GM19043 (cell line): ENCODE results near the gene CPA3.

ENCODE experiments used
- ATAC-seq: cut with Tn5 transposase; IDR thresholded peaks from one replicate; pipeline ENCODE4 v1.9.1; 2021; ENCODE audit warnings: low read depth; ENCODE audit not compliant: unreplicated experiment

Gene CPA3

GRCh38 chr3:148856384-148856783 is 8.7 kb upstream of the CPA3 start:
- no peak for ATAC-seq

DNA sequence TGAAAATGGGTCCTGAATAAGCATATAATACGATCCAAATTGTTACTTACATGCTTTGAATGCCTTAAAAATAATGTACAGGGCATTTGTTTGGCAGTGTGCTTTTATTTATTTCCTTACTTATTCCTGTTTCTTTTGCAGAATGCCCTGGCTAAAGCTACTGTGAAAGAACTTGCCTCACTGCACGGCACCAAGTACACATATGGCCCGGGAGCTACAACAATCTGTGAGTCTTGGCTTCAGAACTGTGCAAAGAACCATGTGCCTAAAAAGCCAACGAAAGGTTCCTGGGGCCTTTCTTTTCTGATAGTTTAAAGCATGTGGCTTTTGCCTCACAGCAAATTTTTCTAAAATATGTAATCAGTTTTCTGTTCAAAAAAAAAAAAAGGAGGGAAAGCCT is 7.8 kb upstream of the CPA3 start:
- ATAC-seq = no peak

DNA sequence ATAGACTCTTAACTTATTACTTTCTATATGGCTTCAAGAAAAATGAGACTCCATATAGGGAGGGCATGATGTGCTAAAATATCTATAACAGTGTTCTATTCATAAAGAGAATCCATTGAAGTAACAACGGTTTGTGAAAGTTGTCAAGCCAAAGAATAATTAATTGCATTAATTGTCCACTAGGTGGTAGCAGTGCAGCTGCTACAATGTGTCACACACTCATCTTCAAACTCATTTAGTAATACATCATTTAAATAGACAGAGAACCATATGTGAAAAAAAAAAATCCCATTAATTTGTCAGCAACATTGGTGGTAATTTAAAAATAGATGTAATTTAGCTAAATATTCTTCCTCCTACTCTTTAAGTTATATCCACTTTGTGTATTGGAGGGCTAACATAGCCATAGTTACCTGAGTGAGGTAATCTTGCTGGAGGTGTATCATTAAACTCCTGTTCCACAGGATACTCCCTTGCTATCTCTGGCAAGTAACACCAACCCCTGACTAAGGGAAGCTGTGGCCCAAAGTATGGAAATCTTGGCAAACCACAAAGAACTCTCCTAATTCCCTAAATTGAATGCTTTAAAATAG is 3.7 kb upstream of the CPA3 start:
- ATAC-seq = peak; percentile 78

GRCh38 chr3:148863297-148863696 is 1.8 kb upstream of the CPA3 start:
- no peak for ATAC-seq

- ATAC-seq = no peak
Measured at GRCh38 chr3:148863814-148864213, 1.3 kb upstream of the CPA3 start.

- no peak for ATAC-seq
Measured at GRCh38 chr3:148866261-148866660, 1.2 kb downstream of the CPA3 start.

GRCh38 chr3:148873270-148873927 is 8.3 kb downstream of the CPA3 start:
- no peak for ATAC-seq

DNA sequence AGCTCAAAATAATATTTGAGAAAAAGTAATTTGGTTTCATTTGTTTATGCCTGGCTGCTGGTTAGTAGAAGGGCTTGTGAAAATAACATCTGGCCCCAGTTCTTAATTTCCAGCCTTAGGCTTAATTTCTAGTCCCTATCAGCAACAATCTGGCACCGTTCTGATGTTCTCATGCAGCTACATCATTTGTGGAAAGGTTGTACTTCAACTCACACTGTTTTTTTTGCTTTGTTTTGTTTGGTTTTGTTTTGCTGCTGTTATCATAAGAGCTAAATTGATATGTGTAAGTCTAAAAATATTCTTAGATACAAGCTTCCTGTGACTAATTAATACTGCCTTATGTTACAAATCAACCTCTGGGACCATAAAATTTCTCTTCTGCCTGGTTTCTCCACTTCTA is 8.9 kb downstream of the CPA3 start:
- no peak for ATAC-seq

GRCh38 chr3:148878095-148878494 is 13.0 kb downstream of the CPA3 start:
- no peak for ATAC-seq

GRCh38 chr3:148879256-148879655 is 14.2 kb downstream of the CPA3 start:
- no peak for ATAC-seq

- ATAC-seq = no peak
Measured at GRCh38 chr3:148880681-148881080, 15.6 kb downstream of the CPA3 start.

DNA sequence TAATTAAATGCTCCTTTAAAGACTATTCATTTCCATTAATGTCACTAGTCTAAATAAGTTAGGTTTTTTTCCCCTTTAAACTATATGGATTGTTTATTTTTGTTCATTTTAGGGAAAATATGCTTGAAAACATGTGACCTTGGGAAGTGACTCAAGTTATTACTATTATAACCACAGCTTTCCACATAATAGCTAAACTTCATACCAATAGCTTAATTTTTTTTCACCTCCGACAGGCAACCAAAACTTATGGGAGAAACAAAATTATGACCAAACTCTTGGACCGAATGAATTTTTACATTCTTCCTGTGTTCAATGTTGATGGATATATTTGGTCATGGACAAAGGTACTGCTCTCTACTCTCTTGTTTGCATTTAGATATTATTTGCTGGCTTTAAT is 16.2 kb downstream of the CPA3 start:
- ATAC-seq = no peak

DNA sequence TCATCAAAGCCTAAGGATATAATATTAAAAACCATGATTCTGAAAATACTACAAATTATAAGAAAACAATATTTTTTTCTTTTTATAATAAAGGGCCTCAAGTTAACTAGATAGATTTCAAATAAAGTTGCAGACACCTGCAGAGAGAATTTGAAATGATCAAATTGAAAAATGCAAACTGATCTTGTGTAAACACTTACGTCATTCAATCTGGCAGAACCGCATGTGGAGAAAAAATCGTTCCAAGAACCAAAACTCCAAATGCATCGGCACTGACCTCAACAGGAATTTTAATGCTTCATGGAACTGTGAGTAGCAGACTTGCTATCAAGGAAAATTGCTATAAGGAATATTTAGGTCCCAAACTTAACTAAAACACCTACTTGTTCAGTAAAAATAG is 17.2 kb downstream of the CPA3 start:
- no peak for ATAC-seq

- ATAC-seq = no peak
Measured at GRCh38 chr3:148883163-148883562, 18.1 kb downstream of the CPA3 start.

DNA sequence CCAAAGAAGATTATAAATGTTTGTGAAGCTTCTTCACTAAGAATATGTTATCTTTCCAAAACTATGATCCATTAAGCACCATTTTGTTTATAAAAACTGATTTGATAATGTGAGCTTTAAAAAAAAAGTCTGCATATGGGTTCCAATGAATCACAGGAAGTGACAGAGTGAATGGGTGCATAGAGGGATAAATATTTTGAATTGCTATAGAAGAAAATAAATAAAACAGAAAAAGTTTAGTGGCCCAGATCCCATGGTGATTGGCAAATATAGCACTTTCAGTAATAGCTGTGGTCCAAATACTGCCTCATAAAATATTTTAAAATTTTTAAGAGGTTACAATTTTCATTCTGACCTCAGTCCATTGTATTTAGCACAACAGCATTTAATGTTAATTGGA is 19.2 kb downstream of the CPA3 start:
- no peak for ATAC-seq

GRCh38 chr3:148889828-148890227 is 24.7 kb downstream of the CPA3 start:
- no peak for ATAC-seq

- ATAC-seq = no peak
Measured at GRCh38 chr3:148896062-148896461, 31.0 kb downstream of the CPA3 start.

GRCh38 chr3:148901987-148902791 is 37.1 kb downstream of the CPA3 start:
- no peak for ATAC-seq

- no peak for ATAC-seq
Measured at GRCh38 chr3:148903022-148903442, 37.9 kb downstream of the CPA3 start.

DNA sequence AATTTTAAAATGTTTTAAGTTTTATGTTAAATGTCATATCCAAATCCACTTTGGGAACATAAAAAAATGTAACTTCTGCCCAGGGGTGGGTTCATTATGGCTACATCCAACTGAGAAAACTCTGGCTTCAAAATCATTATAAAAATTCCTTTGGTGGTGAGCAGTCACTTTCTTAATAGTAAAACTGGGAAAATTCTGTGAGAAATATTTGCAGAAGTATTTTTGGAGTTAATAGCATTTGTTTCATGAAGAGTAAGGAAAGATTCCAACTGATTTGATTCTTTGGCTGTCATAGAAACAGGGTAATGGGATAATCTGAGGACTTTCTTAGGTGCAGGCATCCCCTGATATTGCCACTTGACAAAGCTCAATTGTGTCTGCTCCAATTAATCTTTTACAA is 38.8 kb downstream of the CPA3 start:
- ATAC-seq = no peak

- ATAC-seq = no peak
Measured at GRCh38 chr3:148906667-148907066, 41.6 kb downstream of the CPA3 start.

GRCh38 chr3:148911173-148911572 is 46.1 kb downstream of the CPA3 start:
- ATAC-seq = no peak
